ENCODE results near the gene COBLL1. TPM values are rescaled to one million over a fixed set of nuclear protein-coding genes. Genes with fewer than 3 reads are reported as not detected.
A peak's percentile ranks its signal among the peaks of the same experiment; 100 is the strongest.

The COBLL1 gene
- polyA plus RNA-seq, 1 donor, result 38.3 TPM

GRCh38 chr2:164840930-164841718 lies 499 bp downstream of the COBLL1 start:
- peak overlapping the region; percentile 74 for H3K4me3 ChIP-seq (ENCODE audit: low read length)
- H3K4me1 ChIP-seq (ENCODE audit: control insufficient read depth, insufficient read depth, low read length), result peaks cover 4% of the 10 kb centered on the region
- peak overlapping the region; percentile 96 for H3K27ac ChIP-seq (ENCODE audit: low read length)
- no peaks in the 10 kb centered on the region for H3K27me3 ChIP-seq (ENCODE audit: control insufficient read depth, insufficient read depth, low read length)
- H3K9me3 ChIP-seq (ENCODE audit: control insufficient read depth, low read depth, low read length), result no peaks in the 10 kb centered on the region
- H3K36me3 ChIP-seq (ENCODE audit: control insufficient read depth, insufficient read depth, low read length), result no peaks in the 10 kb centered on the region
- no CpG with 5 or more reads among the region's 90 CpGs for WGBS (ENCODE audit: insufficient coverage, low lambda C conversion rate)
- peak; percentile 64 to 86 for DNase-seq

GRCh38 chr2:164840458-164840929 lies 1.1 kb downstream of the COBLL1 start:
- Histone ChIP-seq H3K9me3 (ENCODE audit: control insufficient read depth, low read depth, low read length) (no peaks in the 10 kb centered on the region), H3K27ac (ENCODE audit: low read length) (peak overlapping the region; percentile 96), H3K36me3 (ENCODE audit: control insufficient read depth, insufficient read depth, low read length) (no peaks in the 10 kb centered on the region), H3K27me3 (ENCODE audit: control insufficient read depth, insufficient read depth, low read length) (no peaks in the 10 kb centered on the region), H3K4me3 (ENCODE audit: low read length) (peak overlapping the region; percentile 74), H3K4me1 (ENCODE audit: control insufficient read depth, insufficient read depth, low read length) (peaks cover 4% of the 10 kb centered on the region)
- no CpG with 5 or more reads among the region's 12 CpGs for WGBS (ENCODE audit: insufficient coverage, low lambda C conversion rate)
- peak; percentile 66 to 82 for DNase-seq

- WGBS (ENCODE audit: insufficient coverage, low lambda C conversion rate), result 20% methylated on average over 2 of the region's 8 CpGs
- H3K4me3 ChIP-seq (ENCODE audit: low read length), result peak overlapping the region; percentile 74
Measured at GRCh38 chr2:164839914-164840457, 1.6 kb downstream of the COBLL1 start.

GRCh38 chr2:164837807-164838206 lies 3.8 kb downstream of the COBLL1 start:
- H3K4me1 ChIP-seq (ENCODE audit: control insufficient read depth, insufficient read depth, low read length), result peaks cover under 1% of the 10 kb centered on the region

More at GRCh38 chr2:164839914-164840457, 1.6 kb downstream of the COBLL1 start:
- Histone ChIP-seq H3K27ac (ENCODE audit: low read length) (peak overlapping the region; percentile 96), H3K9me3 (ENCODE audit: control insufficient read depth, low read depth, low read length) (no peaks in the 10 kb centered on the region), H3K27me3 (ENCODE audit: control insufficient read depth, insufficient read depth, low read length) (no peaks in the 10 kb centered on the region), H3K4me1 (ENCODE audit: control insufficient read depth, insufficient read depth, low read length) (peaks cover 4% of the 10 kb centered on the region), H3K36me3 (ENCODE audit: control insufficient read depth, insufficient read depth, low read length) (no peaks in the 10 kb centered on the region)
- no peak for DNase-seq

GRCh38 chr2:164836907-164837306 lies 4.7 kb downstream of the COBLL1 start:
- 100% methylated on average over 3 of the region's 3 CpGs for WGBS (ENCODE audit: insufficient coverage, low lambda C conversion rate)
- Histone ChIP-seq H3K4me1 (ENCODE audit: control insufficient read depth, insufficient read depth, low read length) (no peaks in the 10 kb centered on the region), H3K27ac (ENCODE audit: low read length) (no peak overlapping the region)

More at GRCh38 chr2:164837807-164838206, 3.8 kb downstream of the COBLL1 start:
- Histone ChIP-seq H3K36me3 (ENCODE audit: control insufficient read depth, insufficient read depth, low read length) (no peaks in the 10 kb centered on the region), H3K4me3 (ENCODE audit: low read length) (no peak overlapping the region), H3K9me3 (ENCODE audit: control insufficient read depth, low read depth, low read length) (no peaks in the 10 kb centered on the region), H3K27ac (ENCODE audit: low read length) (no peak overlapping the region), H3K27me3 (ENCODE audit: control insufficient read depth, insufficient read depth, low read length) (no peaks in the 10 kb centered on the region)
- WGBS (ENCODE audit: insufficient coverage, low lambda C conversion rate), result 17% methylated on average over 1 of the region's 3 CpGs
- no peak for DNase-seq

GRCh38 chr2:164835302-164835701 lies 6.3 kb downstream of the COBLL1 start:
- Histone ChIP-seq H3K4me1 (ENCODE audit: control insufficient read depth, insufficient read depth, low read length) (no peaks in the 10 kb centered on the region), H3K9me3 (ENCODE audit: control insufficient read depth, low read depth, low read length) (no peaks in the 10 kb centered on the region), H3K27me3 (ENCODE audit: control insufficient read depth, insufficient read depth, low read length) (no peaks in the 10 kb centered on the region)

More at GRCh38 chr2:164836907-164837306, 4.7 kb downstream of the COBLL1 start:
- H3K4me3 ChIP-seq (ENCODE audit: low read length), result no peak overlapping the region
- DNase-seq, result no peak
- H3K9me3 ChIP-seq (ENCODE audit: control insufficient read depth, low read depth, low read length), result no peaks in the 10 kb centered on the region
- H3K27me3 ChIP-seq (ENCODE audit: control insufficient read depth, insufficient read depth, low read length), result no peaks in the 10 kb centered on the region
- no peaks in the 10 kb centered on the region for H3K36me3 ChIP-seq (ENCODE audit: control insufficient read depth, insufficient read depth, low read length)

GRCh38 chr2:164831887-164832286 lies 9.7 kb downstream of the COBLL1 start:
- Histone ChIP-seq H3K27ac (ENCODE audit: low read length) (no peak overlapping the region), H3K27me3 (ENCODE audit: control insufficient read depth, insufficient read depth, low read length) (no peaks in the 10 kb centered on the region), H3K9me3 (ENCODE audit: control insufficient read depth, low read depth, low read length) (no peaks in the 10 kb centered on the region), H3K4me1 (ENCODE audit: control insufficient read depth, insufficient read depth, low read length) (no peaks in the 10 kb centered on the region), H3K36me3 (ENCODE audit: control insufficient read depth, insufficient read depth, low read length) (no peaks in the 10 kb centered on the region), H3K4me3 (ENCODE audit: low read length) (no peak overlapping the region)
- DNase-seq, result no peak
- no CpG with 5 or more reads among the region's 4 CpGs for WGBS (ENCODE audit: insufficient coverage, low lambda C conversion rate)

More at GRCh38 chr2:164835302-164835701, 6.3 kb downstream of the COBLL1 start:
- DNase-seq, result no peak
- H3K4me3 ChIP-seq (ENCODE audit: low read length), result no peak overlapping the region
- no peak overlapping the region for H3K27ac ChIP-seq (ENCODE audit: low read length)
- H3K36me3 ChIP-seq (ENCODE audit: control insufficient read depth, insufficient read depth, low read length), result no peaks in the 10 kb centered on the region

- H3K27ac ChIP-seq (ENCODE audit: low read length), result no peak overlapping the region
- no CpG with 5 or more reads among the region's 1 CpG for WGBS (ENCODE audit: insufficient coverage, low lambda C conversion rate)
Measured at GRCh38 chr2:164831180-164831579, 10.4 kb downstream of the COBLL1 start.

GRCh38 chr2:164826293-164827243 lies 15.1 kb downstream of the COBLL1 start:
- peak; percentile 58 to 73 for DNase-seq
- H3K9me3 ChIP-seq (ENCODE audit: control insufficient read depth, low read depth, low read length), result no peaks in the 10 kb centered on the region
- 44% methylated on average over 2 of the region's 8 CpGs for WGBS (ENCODE audit: insufficient coverage, low lambda C conversion rate)
- H3K4me1 ChIP-seq (ENCODE audit: control insufficient read depth, insufficient read depth, low read length), result peaks cover 4% of the 10 kb centered on the region
- peak overlapping the region; percentile 30 for H3K27ac ChIP-seq (ENCODE audit: low read length)
- H3K4me3 ChIP-seq (ENCODE audit: low read length), result no peak overlapping the region
- H3K27me3 ChIP-seq (ENCODE audit: control insufficient read depth, insufficient read depth, low read length), result no peaks in the 10 kb centered on the region
- no peaks in the 10 kb centered on the region for H3K36me3 ChIP-seq (ENCODE audit: control insufficient read depth, insufficient read depth, low read length)

More at GRCh38 chr2:164831180-164831579, 10.4 kb downstream of the COBLL1 start:
- Histone ChIP-seq H3K4me1 (ENCODE audit: control insufficient read depth, insufficient read depth, low read length) (peaks cover 4% of the 10 kb centered on the region), H3K36me3 (ENCODE audit: control insufficient read depth, insufficient read depth, low read length) (no peaks in the 10 kb centered on the region), H3K4me3 (ENCODE audit: low read length) (no peak overlapping the region), H3K9me3 (ENCODE audit: control insufficient read depth, low read depth, low read length) (no peaks in the 10 kb centered on the region), H3K27me3 (ENCODE audit: control insufficient read depth, insufficient read depth, low read length) (no peaks in the 10 kb centered on the region)
- DNase-seq, result no peak

GRCh38 chr2:164824872-164825271 lies 16.8 kb downstream of the COBLL1 start:
- Histone ChIP-seq H3K27ac (ENCODE audit: low read length) (no peak overlapping the region), H3K36me3 (ENCODE audit: control insufficient read depth, insufficient read depth, low read length) (no peaks in the 10 kb centered on the region), H3K4me1 (ENCODE audit: control insufficient read depth, insufficient read depth, low read length) (peaks cover 4% of the 10 kb centered on the region), H3K9me3 (ENCODE audit: control insufficient read depth, low read depth, low read length) (no peaks in the 10 kb centered on the region), H3K4me3 (ENCODE audit: low read length) (no peak overlapping the region), H3K27me3 (ENCODE audit: control insufficient read depth, insufficient read depth, low read length) (no peaks in the 10 kb centered on the region)
- no peak for DNase-seq
